Measurements from ENCODE around the gene CDKL5. TPM values are rescaled to one million over a fixed set of nuclear protein-coding genes. Genes with fewer than 3 reads are reported as not detected.
"Not testable (repeated sequence)": the region's sequence is repeated elsewhere in the genome, so short reads cannot be mapped to it uniquely, and the experiment has no call there.

The CDKL5 gene
- 2.2 and 5.6 TPM in 2 replicates for total RNA-seq

- peak; percentile 95 to 96 for DNase-seq (ENCODE audit: low read depth in 2 of 2)
These were observed at the start of gene CDKL5 for GRCh38 chrX:18425199-18426003. Gene CDKL5, plus strand, starts transcription at chrX:18425608. Its CDS starts 81,489 bp downstream, at chrX:18507097.

DNA sequence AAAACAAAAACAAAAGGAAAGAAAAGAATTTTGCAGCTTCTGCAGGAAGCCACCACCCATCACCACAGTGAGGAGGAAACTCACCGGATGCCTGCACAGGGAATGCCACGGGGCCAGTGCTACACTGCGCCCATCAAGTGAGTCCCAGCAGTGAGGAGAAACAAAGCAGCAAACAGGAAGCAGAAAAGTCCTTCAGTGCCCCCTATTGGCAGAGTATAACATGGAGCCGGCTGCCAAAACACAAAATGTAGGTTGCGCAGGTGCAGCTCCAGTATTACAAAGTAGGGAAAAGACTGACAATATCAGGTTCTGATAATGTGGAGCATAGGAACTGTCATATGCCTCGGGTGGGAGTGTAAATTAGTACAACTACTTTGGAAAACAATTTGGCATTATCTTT, 47.6 kb upstream of the CDKL5 start:
- peak; percentile 14 to 59 for DNase-seq (ENCODE audit: low read depth in 2 of 2)

- DNase-seq (ENCODE audit: low read depth in 2 of 2): no peak
These were observed 35.4 kb upstream of the CDKL5 start for GRCh38 chrX:18389966-18390365.

- peak; percentile 62 to 75 for DNase-seq (ENCODE audit: low read depth in 2 of 2)
These were observed 34.4 kb upstream of the CDKL5 start for GRCh38 chrX:18390941-18391538.

DNA sequence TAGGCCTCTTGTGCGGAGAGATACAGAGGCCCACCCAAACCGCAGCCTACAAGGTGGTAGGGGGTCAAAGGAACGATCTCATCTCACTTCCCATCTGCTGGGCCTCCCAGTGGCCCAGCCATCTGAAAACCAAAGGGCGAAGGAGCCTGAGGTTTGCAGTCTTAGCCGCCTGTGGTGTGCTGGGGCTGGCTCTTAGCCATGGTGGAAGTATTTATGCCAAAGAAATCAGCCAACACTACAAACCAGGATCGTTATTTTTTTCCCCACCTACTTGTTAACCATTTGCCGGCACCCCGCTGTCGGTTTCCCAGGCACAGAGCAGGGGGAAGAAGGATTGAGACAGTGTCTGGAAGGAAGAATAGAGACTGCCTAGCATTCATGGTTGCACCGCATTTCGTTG, 30.9 kb upstream of the CDKL5 start:
- no peak for DNase-seq (ENCODE audit: low read depth in 2 of 2)

GRCh38 chrX:18401848-18402213, 23.6 kb upstream of the CDKL5 start:
- no peak for DNase-seq (ENCODE audit: low read depth in 2 of 2)

- peak in 1 of 2 donors; percentile 34 for DNase-seq (ENCODE audit: low read depth in 2 of 2)
These were observed 18.7 kb upstream of the CDKL5 start for GRCh38 chrX:18406531-18407266.

- DNase-seq (ENCODE audit: low read depth in 2 of 2): peak; percentile 50 to 72
These were observed 15.4 kb upstream of the CDKL5 start for GRCh38 chrX:18410038-18410437.

DNA sequence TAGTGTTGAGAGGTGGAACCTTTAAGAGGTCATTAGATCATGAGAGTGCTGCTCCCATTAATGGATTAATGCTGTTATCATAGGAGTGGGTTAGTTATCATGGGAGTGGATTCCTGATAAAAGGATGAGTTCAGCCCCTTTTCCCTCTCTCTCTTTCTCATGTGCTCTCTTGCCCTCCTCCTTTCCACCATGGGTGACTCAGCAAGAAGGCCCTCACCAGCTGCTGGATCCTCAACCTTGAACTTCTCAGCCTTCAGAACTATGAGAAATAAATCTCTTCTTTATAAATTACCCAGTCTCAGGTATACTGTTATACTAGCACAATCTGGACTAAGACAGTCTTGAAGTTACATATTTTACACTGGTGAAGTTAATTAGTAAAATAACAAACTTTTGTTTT, 10.0 kb upstream of the CDKL5 start:
- no peak for DNase-seq (ENCODE audit: low read depth in 2 of 2)

DNA sequence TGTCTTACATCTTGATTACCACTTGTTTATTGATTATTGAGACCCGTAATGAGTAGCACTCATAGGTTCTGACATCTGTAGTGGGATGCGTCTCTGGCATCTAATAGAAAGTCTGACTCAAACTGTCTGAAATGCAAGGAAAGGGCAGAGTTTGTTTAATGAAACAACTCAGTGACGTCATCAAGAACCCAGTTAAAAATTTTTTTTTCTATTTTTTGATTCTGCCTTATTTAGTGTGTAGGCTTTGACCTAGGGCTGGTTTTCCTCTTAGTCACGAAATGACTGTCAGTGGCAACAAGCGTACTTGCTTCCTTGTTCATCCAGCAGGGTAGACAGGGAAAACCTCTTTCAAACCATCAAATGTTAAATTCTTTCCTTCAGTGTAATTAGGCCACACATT, 3.1 kb upstream of the CDKL5 start:
- DNase-seq (ENCODE audit: low read depth in 2 of 2): peak in 1 of 2 donors; percentile 57

DNA sequence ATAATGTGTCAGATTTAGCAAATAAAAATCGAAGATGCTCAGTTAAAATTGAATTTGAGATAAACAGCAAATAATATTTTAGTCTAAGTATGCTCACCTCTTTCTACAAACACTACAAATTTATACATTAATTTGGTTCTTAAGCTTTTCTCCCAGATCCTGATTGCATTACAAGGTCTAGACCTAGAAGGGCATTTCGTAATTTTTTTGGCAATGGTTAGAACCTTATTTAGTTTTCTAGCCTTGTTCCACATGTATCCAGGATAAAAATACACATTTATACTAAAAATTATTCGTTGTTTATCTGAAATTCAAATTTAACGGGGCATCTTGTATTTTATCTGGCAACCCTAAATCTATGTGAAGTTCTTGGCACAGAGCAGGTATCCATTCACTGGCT, 2.5 kb upstream of the CDKL5 start:
- DNase-seq (ENCODE audit: low read depth in 2 of 2): no peak

GRCh38 chrX:18424482-18425198, 768 bp upstream of the CDKL5 start:
- peak; percentile 24 to 29 for DNase-seq (ENCODE audit: low read depth in 2 of 2)

- DNase-seq (ENCODE audit: low read depth in 2 of 2): no peak
These were observed 554 bp downstream of the CDKL5 start for GRCh38 chrX:18426004-18426320.

DNA sequence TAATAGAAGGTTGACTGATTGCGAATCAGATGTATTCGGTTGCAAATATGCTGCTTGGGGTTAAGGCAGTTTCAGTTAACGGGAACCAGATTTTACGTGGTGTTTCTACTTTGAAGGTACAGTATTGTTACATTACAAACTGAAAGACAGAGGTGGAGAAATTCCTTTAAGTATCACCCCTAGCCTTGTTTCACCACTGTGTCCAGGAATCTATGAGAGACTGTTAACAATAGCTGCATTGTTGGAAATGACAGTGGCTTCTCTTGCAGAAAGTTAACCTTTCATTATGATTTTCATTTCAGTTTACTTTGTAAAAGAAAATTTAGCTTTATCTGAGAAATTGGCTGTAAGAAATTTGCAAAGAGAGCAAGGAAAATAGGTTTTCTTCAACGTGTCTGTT, 2.6 kb downstream of the CDKL5 start:
- DNase-seq (ENCODE audit: low read depth in 2 of 2): no peak

GRCh38 chrX:18433288-18433687, 7.9 kb downstream of the CDKL5 start:
- not testable (repeated sequence) for DNase-seq (ENCODE audit: low read depth in 2 of 2)

DNA sequence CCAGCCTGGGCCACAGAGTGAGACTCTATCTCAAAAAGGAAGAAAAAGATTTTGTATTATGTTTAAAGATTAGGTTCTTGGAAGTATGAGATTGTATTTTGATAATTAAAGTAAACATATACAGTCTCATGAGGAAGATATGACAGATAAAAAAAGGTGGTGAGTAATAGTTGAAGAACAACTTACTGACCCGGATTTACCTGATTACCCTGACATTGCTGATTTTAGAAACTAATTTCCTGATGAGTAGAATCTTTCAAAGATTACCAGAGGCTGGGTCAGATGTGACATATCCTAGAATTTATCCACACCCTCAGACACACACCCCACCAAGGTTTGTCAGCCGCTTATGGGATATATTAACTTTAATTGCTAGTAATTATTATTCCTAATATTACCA, 9.5 kb downstream of the CDKL5 start:
- no peak for DNase-seq (ENCODE audit: low read depth in 2 of 2)

- DNase-seq (ENCODE audit: low read depth in 2 of 2): no peak
These were observed 10.6 kb downstream of the CDKL5 start for GRCh38 chrX:18436017-18436416.

DNA sequence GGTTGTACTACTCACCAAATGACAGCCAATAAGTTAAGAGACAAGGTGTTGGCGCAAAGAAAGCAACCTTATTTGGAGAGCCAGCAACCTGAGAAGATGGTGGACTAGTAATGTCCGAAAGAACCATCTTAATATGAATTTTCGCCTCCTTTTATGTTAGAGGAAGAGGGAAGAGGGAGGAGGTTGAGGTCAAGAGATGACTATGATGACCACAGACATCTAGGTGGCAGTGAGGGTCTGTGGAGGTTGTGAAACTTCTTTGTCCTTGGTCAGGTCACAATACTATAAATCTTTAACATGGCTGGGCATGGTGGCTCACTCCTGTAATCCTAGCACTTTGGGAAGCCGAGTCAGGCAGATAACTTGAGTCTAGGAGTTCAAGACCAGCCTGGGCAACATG, 15.4 kb downstream of the CDKL5 start:
- DNase-seq (ENCODE audit: low read depth in 2 of 2): no peak

- no peak for DNase-seq (ENCODE audit: low read depth in 2 of 2)
These were observed 16.5 kb downstream of the CDKL5 start for GRCh38 chrX:18441780-18442367.

DNA sequence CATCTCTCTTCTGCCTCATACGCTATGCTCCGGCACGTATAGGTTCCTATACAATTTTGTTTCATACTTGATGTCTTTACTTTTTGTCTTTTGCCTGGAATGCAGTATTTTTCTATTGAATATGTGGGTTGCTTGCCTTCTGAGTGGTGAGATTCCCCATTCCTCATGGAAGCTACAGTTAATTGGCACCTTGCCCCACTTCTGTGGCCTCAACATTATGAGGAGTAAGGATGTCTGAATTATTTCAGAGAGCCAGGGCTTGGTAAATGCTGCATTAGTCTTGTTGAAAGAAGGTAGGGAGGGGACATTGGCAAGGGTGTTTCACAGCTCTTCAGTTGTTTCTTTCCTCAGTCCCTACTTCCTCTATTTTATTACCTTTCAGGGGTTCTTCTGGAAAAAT, 23.0 kb downstream of the CDKL5 start:
- no peak for DNase-seq (ENCODE audit: low read depth in 2 of 2)

GRCh38 chrX:18449236-18449635, 23.8 kb downstream of the CDKL5 start:
- DNase-seq (ENCODE audit: low read depth in 2 of 2): no peak

GRCh38 chrX:18455384-18455783, 30.0 kb downstream of the CDKL5 start:
- no peak for DNase-seq (ENCODE audit: low read depth in 2 of 2)

Measured in lung microvascular endothelial cell (primary cell).